ENCODE measurements around the gene FLNC.

FLNC gene

GRCh38 chr7:128838109-128838779 lies 8.0 kb downstream of the FLNC start:
- Histone ChIP-seq H3K27ac (ENCODE audit: low read depth, low read length) (no peak overlapping the region), H3K9ac (ENCODE audit: low read depth in 1 of 2, low read length in 2 of 2) (no peak overlapping the region), H3K9me3 (ENCODE audit: control insufficient read depth in 1 of 2, low read length in 2 of 2) (no peaks in the 10 kb centered on the region), H3K4me3 (ENCODE audit: low read depth in 1 of 2, low read length in 2 of 2) (no peak overlapping the region), H3K4me1 (ENCODE audit: control insufficient read depth in 1 of 2, insufficient read depth in 2 of 2, low read length in 2 of 2) (no peaks in the 10 kb centered on the region), H3K36me3 (ENCODE audit: control insufficient read depth in 1 of 2, insufficient read depth in 2 of 2, low read length in 2 of 2) (no peaks in the 10 kb centered on the region), H3K27me3 (ENCODE audit: control insufficient read depth in 1 of 2, insufficient read depth in 2 of 2, low read length in 2 of 2) (no peaks in the 10 kb centered on the region)

- Histone ChIP-seq H3K27me3 (ENCODE audit: control insufficient read depth in 1 of 2, insufficient read depth in 2 of 2, low read length in 2 of 2) (no peaks in the 10 kb centered on the region), H3K36me3 (ENCODE audit: control insufficient read depth in 1 of 2, insufficient read depth in 2 of 2, low read length in 2 of 2) (no peaks in the 10 kb centered on the region), H3K9me3 (ENCODE audit: control insufficient read depth in 1 of 2, low read length in 2 of 2) (no peaks in the 10 kb centered on the region), H3K4me3 (ENCODE audit: low read depth in 1 of 2, low read length in 2 of 2) (no peak overlapping the region), H3K9ac (ENCODE audit: low read depth in 1 of 2, low read length in 2 of 2) (no peak overlapping the region), H3K27ac (ENCODE audit: low read depth, low read length) (no peak overlapping the region), H3K4me1 (ENCODE audit: control insufficient read depth in 1 of 2, insufficient read depth in 2 of 2, low read length in 2 of 2) (no peaks in the 10 kb centered on the region)
Observed at GRCh38 chr7:128838981-128839731, 8.9 kb downstream of the FLNC start.

GRCh38 chr7:128839751-128840177 lies 9.6 kb downstream of the FLNC start:
- Histone ChIP-seq H3K4me1 (ENCODE audit: control insufficient read depth in 1 of 2, insufficient read depth in 2 of 2, low read length in 2 of 2) (no peaks in the 10 kb centered on the region), H3K9ac (ENCODE audit: low read depth in 1 of 2, low read length in 2 of 2) (no peak overlapping the region), H3K27ac (ENCODE audit: low read depth, low read length) (no peak overlapping the region), H3K4me3 (ENCODE audit: low read depth in 1 of 2, low read length in 2 of 2) (no peak overlapping the region), H3K9me3 (ENCODE audit: control insufficient read depth in 1 of 2, low read length in 2 of 2) (no peaks in the 10 kb centered on the region), H3K27me3 (ENCODE audit: control insufficient read depth in 1 of 2, insufficient read depth in 2 of 2, low read length in 2 of 2) (no peaks in the 10 kb centered on the region), H3K36me3 (ENCODE audit: control insufficient read depth in 1 of 2, insufficient read depth in 2 of 2, low read length in 2 of 2) (no peaks in the 10 kb centered on the region)

DNA sequence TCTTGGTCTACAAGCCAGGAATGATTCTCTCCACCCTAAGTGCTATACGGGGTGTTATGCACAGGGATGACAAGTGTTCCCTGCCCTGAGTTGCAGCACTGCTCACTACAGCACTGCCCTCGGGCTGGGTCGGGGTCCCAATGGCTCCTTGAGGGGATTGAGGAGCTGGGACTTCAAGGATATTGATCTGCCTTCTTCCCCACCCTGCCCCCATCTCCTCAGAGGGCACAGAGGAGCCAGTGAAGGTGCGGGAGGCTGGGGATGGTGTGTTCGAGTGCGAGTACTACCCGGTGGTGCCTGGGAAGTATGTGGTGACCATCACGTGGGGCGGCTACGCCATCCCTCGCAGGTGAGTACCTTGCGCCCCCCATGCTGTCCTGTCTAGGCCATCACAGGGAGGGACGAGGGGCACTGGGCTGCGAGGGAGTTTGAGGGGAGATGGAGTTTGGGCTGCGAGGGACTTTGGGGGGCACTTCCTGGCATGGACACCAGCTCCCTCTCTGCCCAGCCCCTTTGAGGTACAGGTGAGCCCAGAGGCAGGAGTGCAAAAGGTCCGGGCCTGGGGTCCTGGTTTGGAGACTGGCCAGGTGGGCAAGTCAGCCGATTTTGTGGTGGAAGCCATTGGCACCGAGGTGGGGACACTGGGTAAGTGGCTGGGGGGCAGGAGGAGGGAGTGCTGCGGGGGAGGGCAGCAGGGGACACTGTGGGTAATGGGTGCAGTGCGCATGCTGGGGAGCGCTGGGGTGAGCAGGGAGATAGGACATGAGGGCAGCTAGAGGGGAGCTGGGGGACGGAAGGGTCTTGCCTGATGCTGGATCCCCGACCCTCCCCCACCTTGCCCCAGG lies 10.3 kb downstream of the FLNC start:
- H3K27me3 ChIP-seq (ENCODE audit: control insufficient read depth in 1 of 2, insufficient read depth in 2 of 2, low read length in 2 of 2), result no peaks in the 10 kb centered on the region
- H3K9ac ChIP-seq (ENCODE audit: low read depth in 1 of 2, low read length in 2 of 2), result no peak overlapping the region
- H3K27ac ChIP-seq (ENCODE audit: low read depth, low read length), result no peak overlapping the region
- no peaks in the 10 kb centered on the region for H3K36me3 ChIP-seq (ENCODE audit: control insufficient read depth in 1 of 2, insufficient read depth in 2 of 2, low read length in 2 of 2)
- H3K4me1 ChIP-seq (ENCODE audit: control insufficient read depth in 1 of 2, insufficient read depth in 2 of 2, low read length in 2 of 2), result no peaks in the 10 kb centered on the region
- H3K4me3 ChIP-seq (ENCODE audit: low read depth in 1 of 2, low read length in 2 of 2), result no peak overlapping the region
- H3K9me3 ChIP-seq (ENCODE audit: control insufficient read depth in 1 of 2, low read length in 2 of 2), result no peaks in the 10 kb centered on the region

DNA sequence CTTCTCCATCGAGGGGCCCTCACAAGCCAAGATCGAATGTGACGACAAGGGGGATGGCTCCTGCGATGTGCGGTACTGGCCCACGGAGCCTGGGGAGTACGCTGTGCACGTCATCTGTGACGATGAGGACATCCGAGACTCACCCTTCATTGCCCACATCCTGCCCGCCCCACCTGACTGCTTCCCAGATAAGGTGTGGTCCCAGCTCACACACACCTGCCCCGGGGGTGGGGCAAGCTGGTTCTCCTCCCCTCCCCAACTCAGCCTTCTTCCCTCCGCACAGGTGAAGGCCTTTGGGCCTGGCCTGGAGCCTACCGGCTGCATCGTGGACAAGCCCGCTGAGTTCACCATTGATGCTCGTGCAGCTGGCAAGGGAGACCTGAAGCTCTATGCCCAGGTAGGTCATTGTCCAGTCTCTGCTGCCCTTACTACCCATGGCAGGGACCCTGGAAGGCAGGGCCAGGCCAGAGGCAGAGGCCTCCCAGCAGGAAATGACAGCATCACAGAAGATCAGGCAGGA lies 11.0 kb downstream of the FLNC start:
- H3K4me3 ChIP-seq (ENCODE audit: low read depth in 1 of 2, low read length in 2 of 2), result no peak overlapping the region
- H3K36me3 ChIP-seq (ENCODE audit: control insufficient read depth in 1 of 2, insufficient read depth in 2 of 2, low read length in 2 of 2), result no peaks in the 10 kb centered on the region
- no peak overlapping the region for H3K27ac ChIP-seq (ENCODE audit: low read depth, low read length)
- H3K9me3 ChIP-seq (ENCODE audit: control insufficient read depth in 1 of 2, low read length in 2 of 2), result no peaks in the 10 kb centered on the region
- no peak overlapping the region for H3K9ac ChIP-seq (ENCODE audit: low read depth in 1 of 2, low read length in 2 of 2)
- H3K27me3 ChIP-seq (ENCODE audit: control insufficient read depth in 1 of 2, insufficient read depth in 2 of 2, low read length in 2 of 2), result no peaks in the 10 kb centered on the region
- no peaks in the 10 kb centered on the region for H3K4me1 ChIP-seq (ENCODE audit: control insufficient read depth in 1 of 2, insufficient read depth in 2 of 2, low read length in 2 of 2)

DNA sequence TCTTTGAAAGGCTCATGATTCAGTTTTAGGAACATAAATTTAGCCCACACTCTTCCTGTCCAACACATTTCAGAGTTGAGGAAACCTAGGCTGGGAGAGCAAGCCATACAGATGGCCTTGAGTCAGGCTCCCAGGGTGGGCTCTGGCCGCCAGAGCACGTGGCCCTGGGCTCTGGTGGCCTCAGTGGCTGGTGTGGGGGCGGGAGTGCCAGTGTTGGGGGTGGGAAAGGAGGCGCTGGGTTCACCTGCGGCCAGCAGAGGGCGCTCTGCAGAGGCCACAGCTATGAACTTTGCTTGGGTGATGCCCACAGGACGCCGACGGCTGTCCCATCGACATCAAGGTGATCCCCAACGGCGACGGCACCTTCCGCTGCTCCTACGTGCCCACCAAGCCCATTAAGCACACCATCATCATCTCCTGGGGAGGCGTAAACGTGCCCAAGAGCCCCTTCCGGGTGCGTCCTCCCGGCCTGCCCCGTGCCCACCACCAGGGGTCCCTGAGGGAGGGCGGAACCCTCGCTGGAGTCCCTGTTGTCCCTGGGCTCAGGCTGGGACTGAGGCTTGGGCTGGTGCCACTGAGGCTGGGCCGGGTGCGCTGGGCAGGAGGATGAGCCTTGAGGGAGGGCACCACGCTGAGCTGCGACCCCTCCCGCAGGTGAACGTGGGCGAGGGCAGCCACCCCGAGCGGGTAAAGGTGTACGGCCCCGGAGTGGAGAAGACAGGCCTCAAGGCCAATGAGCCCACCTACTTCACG lies 11.9 kb downstream of the FLNC start:
- Histone ChIP-seq H3K27me3 (ENCODE audit: control insufficient read depth in 1 of 2, insufficient read depth in 2 of 2, low read length in 2 of 2) (no peaks in the 10 kb centered on the region), H3K4me1 (ENCODE audit: control insufficient read depth in 1 of 2, insufficient read depth in 2 of 2, low read length in 2 of 2) (no peaks in the 10 kb centered on the region), H3K4me3 (ENCODE audit: low read depth in 1 of 2, low read length in 2 of 2) (no peak overlapping the region), H3K9me3 (ENCODE audit: control insufficient read depth in 1 of 2, low read length in 2 of 2) (no peaks in the 10 kb centered on the region), H3K27ac (ENCODE audit: low read depth, low read length) (no peak overlapping the region), H3K36me3 (ENCODE audit: control insufficient read depth in 1 of 2, insufficient read depth in 2 of 2, low read length in 2 of 2) (no peaks in the 10 kb centered on the region), H3K9ac (ENCODE audit: low read depth in 1 of 2, low read length in 2 of 2) (no peak overlapping the region)

DNA sequence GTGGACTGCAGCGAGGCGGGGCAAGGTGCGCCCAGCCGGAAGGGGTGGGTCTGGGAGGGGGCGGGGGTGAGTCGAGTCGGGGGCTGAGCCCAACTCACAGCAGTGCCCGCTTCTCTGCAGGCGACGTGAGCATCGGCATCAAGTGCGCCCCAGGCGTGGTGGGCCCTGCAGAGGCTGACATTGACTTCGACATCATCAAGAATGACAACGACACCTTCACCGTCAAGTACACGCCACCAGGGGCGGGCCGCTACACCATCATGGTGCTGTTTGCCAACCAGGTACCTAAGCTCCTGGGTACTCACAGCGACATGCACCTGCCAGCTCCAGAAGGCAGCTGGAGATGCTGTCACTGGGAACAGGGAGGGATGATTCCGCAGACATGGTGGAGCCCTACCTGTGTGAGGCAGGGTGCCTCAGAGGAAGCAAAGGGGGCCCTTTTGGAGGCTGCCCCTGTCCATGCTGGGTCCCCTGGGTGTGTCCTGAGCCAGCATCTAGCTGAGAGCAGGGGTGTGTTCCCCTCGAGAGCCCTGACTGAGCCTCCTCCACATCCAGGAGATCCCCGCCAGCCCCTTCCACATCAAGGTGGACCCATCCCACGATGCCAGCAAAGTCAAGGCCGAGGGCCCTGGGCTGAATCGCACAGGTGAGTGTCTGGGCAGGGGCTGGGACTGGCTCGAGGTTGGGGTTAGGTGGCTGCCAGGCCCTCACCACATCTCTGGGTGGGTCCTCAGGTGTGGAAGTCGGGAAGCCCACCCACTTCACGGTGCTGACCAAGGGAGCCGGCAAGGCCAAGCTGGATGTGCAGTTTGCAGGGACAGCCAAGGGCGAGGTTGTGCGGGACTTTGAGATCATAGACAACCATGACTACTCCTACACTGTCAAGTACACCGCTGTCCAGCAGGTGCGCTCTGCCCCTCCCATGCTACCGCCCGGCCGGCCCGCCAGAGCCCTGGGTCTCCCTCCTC lies 12.8 kb downstream of the FLNC start:
- Histone ChIP-seq H3K36me3 (ENCODE audit: control insufficient read depth in 1 of 2, insufficient read depth in 2 of 2, low read length in 2 of 2) (no peaks in the 10 kb centered on the region), H3K9me3 (ENCODE audit: control insufficient read depth in 1 of 2, low read length in 2 of 2) (no peaks in the 10 kb centered on the region), H3K4me1 (ENCODE audit: control insufficient read depth in 1 of 2, insufficient read depth in 2 of 2, low read length in 2 of 2) (no peaks in the 10 kb centered on the region), H3K9ac (ENCODE audit: low read depth in 1 of 2, low read length in 2 of 2) (no peak overlapping the region), H3K4me3 (ENCODE audit: low read depth in 1 of 2, low read length in 2 of 2) (no peak overlapping the region), H3K27me3 (ENCODE audit: control insufficient read depth in 1 of 2, insufficient read depth in 2 of 2, low read length in 2 of 2) (no peaks in the 10 kb centered on the region), H3K27ac (ENCODE audit: low read depth, low read length) (no peak overlapping the region)

DNA sequence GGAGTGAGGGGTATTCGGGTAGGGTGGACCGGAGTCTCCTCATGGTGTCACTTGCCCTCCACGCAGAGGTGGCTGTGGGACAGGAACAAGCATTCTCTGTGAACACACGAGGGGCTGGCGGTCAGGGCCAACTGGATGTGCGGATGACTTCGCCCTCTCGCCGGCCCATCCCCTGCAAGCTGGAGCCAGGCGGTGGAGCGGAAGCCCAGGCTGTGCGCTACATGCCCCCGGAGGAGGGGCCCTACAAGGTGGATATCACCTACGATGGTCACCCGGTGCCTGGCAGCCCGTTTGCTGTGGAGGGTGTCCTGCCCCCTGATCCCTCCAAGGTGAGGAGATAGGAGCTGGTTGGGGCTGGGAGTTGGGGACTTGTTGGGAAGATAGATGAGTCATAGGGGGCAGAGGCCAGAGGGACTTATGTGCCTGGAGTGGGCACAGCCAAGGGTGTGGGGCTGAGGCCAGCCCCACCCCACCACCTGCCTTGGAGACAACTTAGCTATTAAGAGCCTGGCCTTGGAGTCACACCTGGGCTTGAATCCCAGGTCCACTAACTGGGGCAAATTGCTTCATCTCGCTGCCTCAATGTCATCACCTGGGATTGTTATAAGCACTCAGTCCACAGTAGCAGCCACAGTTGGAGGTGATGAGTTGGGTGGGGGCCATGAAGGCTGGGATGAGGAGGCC lies 13.9 kb downstream of the FLNC start:
- no peaks in the 10 kb centered on the region for H3K4me1 ChIP-seq (ENCODE audit: control insufficient read depth in 1 of 2, insufficient read depth in 2 of 2, low read length in 2 of 2)
- no peak overlapping the region for H3K27ac ChIP-seq (ENCODE audit: low read depth, low read length)
- H3K36me3 ChIP-seq (ENCODE audit: control insufficient read depth in 1 of 2, insufficient read depth in 2 of 2, low read length in 2 of 2), result no peaks in the 10 kb centered on the region
- no peak overlapping the region for H3K9ac ChIP-seq (ENCODE audit: low read depth in 1 of 2, low read length in 2 of 2)
- no peaks in the 10 kb centered on the region for H3K27me3 ChIP-seq (ENCODE audit: control insufficient read depth in 1 of 2, insufficient read depth in 2 of 2, low read length in 2 of 2)
- no peak overlapping the region for H3K4me3 ChIP-seq (ENCODE audit: low read depth in 1 of 2, low read length in 2 of 2)
- H3K9me3 ChIP-seq (ENCODE audit: control insufficient read depth in 1 of 2, low read length in 2 of 2), result no peaks in the 10 kb centered on the region

All from duodenal mucosa (tissue), 2 donors.